SH-SY5Y (cell line): Measurements from ENCODE around the gene CDK18.

ENCODE experiments used
- GATA2 ChIP-seq: IDR thresholded peaks from 2 replicates; pipeline ENCODE4 v1.6.1; 2011; ENCODE audit warnings: mild to moderate bottlenecking, low read depth, low read length
- GATA3 ChIP-seq: IDR thresholded peaks from 2 replicates; pipeline ENCODE4 v1.6.1; 2011; ENCODE audit warnings: low read depth, mild to moderate bottlenecking, low read length, moderate library complexity

DNA sequence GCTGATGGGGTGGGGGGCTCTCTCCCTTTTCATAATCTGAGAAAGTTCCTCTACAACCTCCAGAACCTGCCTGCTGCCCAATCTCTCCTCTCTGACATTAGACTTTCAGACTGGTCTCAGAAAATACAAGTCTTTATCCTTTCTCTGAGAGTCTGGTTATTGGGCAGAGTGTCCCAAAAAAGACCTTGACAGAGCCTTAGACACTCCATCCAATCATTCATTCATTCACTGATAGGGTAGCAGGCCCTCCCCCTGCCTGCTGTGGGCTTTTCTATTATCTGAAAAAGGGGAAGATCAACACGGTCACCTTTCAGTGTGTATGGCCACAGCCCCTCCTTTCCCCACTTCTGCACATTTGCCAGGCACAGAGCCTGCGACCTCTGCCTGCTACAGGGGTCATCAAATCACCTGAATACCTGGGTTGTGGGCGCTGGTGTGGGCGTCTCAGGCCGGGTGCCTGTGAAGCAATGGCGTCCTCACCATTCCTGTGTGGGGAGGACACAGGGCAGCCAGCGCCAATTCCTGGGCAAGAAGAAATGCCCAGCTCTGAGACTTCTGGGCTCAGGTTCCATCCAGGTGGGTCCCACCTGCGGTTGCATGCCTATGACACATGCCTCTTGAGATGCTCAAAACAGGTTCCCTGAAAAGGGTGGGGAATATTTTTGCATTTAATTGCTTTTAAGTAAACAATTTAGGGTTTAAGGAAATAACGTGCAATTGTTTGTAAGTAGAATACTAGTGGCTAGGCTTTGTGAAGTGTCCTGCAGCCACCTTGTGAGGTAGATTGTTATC is 74.5 kb downstream of the CDK18 start:
- no peak for TF ChIP-seq GATA3
- TF ChIP-seq GATA2: no peak
